ENCODE measurements around the gene ADAMTSL5.

DNA sequence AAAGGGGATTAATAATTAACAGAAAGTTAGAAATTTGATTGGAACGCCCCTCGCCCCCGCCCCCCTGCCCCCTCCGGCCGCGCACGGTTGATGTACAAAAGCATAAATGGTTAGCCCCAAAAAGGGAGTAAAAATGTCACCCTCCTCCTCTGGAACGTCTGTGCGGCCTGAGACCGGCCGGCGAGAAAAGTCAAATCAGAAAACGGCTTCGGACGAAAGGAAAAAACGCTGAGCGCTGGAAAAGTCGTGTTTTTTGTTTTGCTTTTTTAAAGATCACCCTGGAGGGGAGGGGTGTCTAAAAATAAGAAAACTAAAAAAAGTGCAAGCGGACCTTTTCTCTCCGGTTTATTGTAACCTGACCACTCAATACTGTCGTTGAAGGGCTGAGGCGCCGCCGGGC, 42.1 kb upstream of the ADAMTSL5 start:
- TF ChIP-seq POLR2A (IDR thresholded peaks at IDR 0.05; ENCODE audit: low read length) (no peak), GATA1 (IDR thresholded peaks at IDR 0.05; ENCODE audit: low read depth, low read length) (no peak)
